DMS114 treated with DMSO at 0.1 percent for 48 hours (cell line): ENCODE results near the gene SLC35G3.
"Not testable (repeated sequence)": the region's sequence is repeated elsewhere in the genome, so short reads cannot be mapped to it uniquely, and the experiment has no call there.

Source experiments
- DNase-seq: peaks from one replicate; lab custom pipeline; 2025; ENCODE audit not compliant: unreplicated experiment; lab: John Stamatoyannopoulos, UW

SLC35G3 gene

GRCh38 chr17:35212668-35213067 is 18.5 kb upstream of the SLC35G3 start:
- DNase-seq, result no peak

- no peak for DNase-seq
Measured at GRCh38 chr17:35210741-35211140, 16.5 kb upstream of the SLC35G3 start.

- not testable (repeated sequence) for DNase-seq
Measured at GRCh38 chr17:35202582-35202981, 8.4 kb upstream of the SLC35G3 start.

- DNase-seq, result not testable (repeated sequence)
Measured at GRCh38 chr17:35195062-35195461, 869 bp upstream of the SLC35G3 start.

- DNase-seq, result no peak
Measured at GRCh38 chr17:35192708-35193107, 1.5 kb downstream of the SLC35G3 start.

- no peak for DNase-seq
Measured at GRCh38 chr17:35191001-35191695, 3.0 kb downstream of the SLC35G3 start.

GRCh38 chr17:35189291-35189690 is 4.9 kb downstream of the SLC35G3 start:
- DNase-seq, result no peak

- DNase-seq, result no peak
Measured at GRCh38 chr17:35188111-35188510, 6.1 kb downstream of the SLC35G3 start.

- DNase-seq, result no peak
Measured at GRCh38 chr17:35187481-35187880, 6.7 kb downstream of the SLC35G3 start.

- no peak for DNase-seq
Measured at GRCh38 chr17:35185849-35186248, 8.3 kb downstream of the SLC35G3 start.

- no peak for DNase-seq
Measured at GRCh38 chr17:35184274-35184673, 9.9 kb downstream of the SLC35G3 start.

- DNase-seq, result no peak
Measured at GRCh38 chr17:35183332-35183731, 10.9 kb downstream of the SLC35G3 start.

- DNase-seq, result not testable (repeated sequence)
Measured at GRCh38 chr17:35179379-35179778, 14.8 kb downstream of the SLC35G3 start.

- no peak for DNase-seq
Measured at GRCh38 chr17:35176897-35177296, 17.3 kb downstream of the SLC35G3 start.

GRCh38 chr17:35175638-35176415 is 18.4 kb downstream of the SLC35G3 start:
- DNase-seq, result no peak

- no peak for DNase-seq
Measured at GRCh38 chr17:35174835-35175334, 19.3 kb downstream of the SLC35G3 start.

GRCh38 chr17:35172321-35172720 is 21.9 kb downstream of the SLC35G3 start:
- DNase-seq, result not testable (repeated sequence)

GRCh38 chr17:35171834-35172233 is 22.4 kb downstream of the SLC35G3 start:
- DNase-seq, result no peak

GRCh38 chr17:35170968-35171771 is 23.0 kb downstream of the SLC35G3 start:
- DNase-seq, result peak; percentile 12

GRCh38 chr17:35169835-35170363 is 24.3 kb downstream of the SLC35G3 start:
- no peak for DNase-seq

GRCh38 chr17:35167666-35168065 is 26.5 kb downstream of the SLC35G3 start:
- no peak for DNase-seq
